OCI-LY3 (cell line): ENCODE data around the gene TRIM44.

Source experiments
- CTCF ChIP-seq: fragments of 200-600, 300-600 bp; sonication (generic); IDR thresholded peaks from 2 replicates; pipeline ENCODE4 v1.5.1; 2014; ENCODE audit warnings: antibody characterized with exemption, low read length, low read depth
- EZH2phosphoT487 ChIP-seq: fragments of 200-600 bp; shearing (Covaris generic); IDR thresholded peaks from 2 replicates; pipeline ENCODE4 v1.6.1; 2018; ENCODE audit warnings: antibody characterized with exemption, mixed run types, low read depth

DNA sequence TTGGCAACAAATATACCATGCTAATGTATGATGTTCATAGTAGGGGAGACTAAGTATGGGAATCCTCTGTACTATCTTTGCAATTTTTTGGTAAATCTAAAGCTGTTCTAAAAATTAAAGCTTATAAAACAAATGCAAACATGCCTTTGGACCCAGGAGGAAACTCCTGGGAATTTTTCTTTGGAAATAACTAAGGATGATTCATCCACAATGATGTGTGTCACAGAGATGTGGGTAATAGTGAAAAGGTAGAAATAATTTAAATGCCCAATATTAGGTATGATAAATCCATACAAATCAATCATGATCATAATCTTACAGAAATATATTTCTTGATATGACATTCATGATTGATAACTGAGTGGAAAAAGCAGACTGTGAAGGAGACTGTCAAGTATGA is 135.8 kb downstream of the TRIM44 start:
- TF ChIP-seq CTCF: no peak
- TF ChIP-seq EZH2phosphoT487: no peak
